Panc1 (cell line): ENCODE measurements around the gene NMUR1. TPM values are rescaled to one million over a fixed set of nuclear protein-coding genes. Genes with fewer than 3 reads are reported as not detected.

Experiments used
- ATAC-seq: fragments of 200-7000 bp; cut with Tn5 transposase; 2 replicates; pipeline ENCODE4 v1.9.1; 2020; ENCODE audit warnings: mild to moderate bottlenecking, moderate library complexity
- BruUV-seq: library from RNA; stranded (reverse); fragments of 400-500 nt; replicated peaks from 2 replicates; lab custom pipeline; 2021; lab: Mats Ljungman, UMichigan
- CTCF ChIA-PET: fragments of 300-600 bp; sonication (Branson Sonifier 250); formaldehyde crosslinking; loops from one replicate; lab custom pipeline; 2022; ENCODE audit warnings: antibody characterized with exemption; lab: Charles Lee
- POLR2A ChIA-PET: fragments of 300-600 bp; sonication (Branson Sonifier 250); formaldehyde crosslinking; loops from one replicate; lab custom pipeline; 2022; ENCODE audit warnings: antibody characterized with exemption; lab: Charles Lee
- DNase-seq: peaks from one replicate; pipeline ENCODE4 v3.0.0-alpha.2; 2010; ENCODE audit warnings: low read depth, low spot score
- H3K27ac ChIP-seq: 2 replicates; pipeline ENCODE4 v1.5.1; 2011; ENCODE audit warnings: mild to moderate bottlenecking, low read length, inconsistent platforms
- H3K27me3 ChIP-seq: fragments of 200-500 bp; sonication (Bioruptor generic); 2 replicates; pipeline ENCODE4 v1.6.0; 2014; ENCODE audit warnings: low read length, inconsistent platforms; ENCODE audit not compliant: control insufficient read depth, insufficient read depth
- H3K36me3 ChIP-seq: fragments of 200-500 bp; sonication (Bioruptor generic); 2 replicates; pipeline ENCODE4 v1.5.1; 2014; ENCODE audit warnings: inconsistent platforms, mild to moderate bottlenecking, low read length, moderate library complexity; ENCODE audit not compliant: control insufficient read depth, insufficient read depth
- H3K4me1 ChIP-seq: 2 replicates; pipeline ENCODE4 v1.5.1; 2011; ENCODE audit warnings: inconsistent platforms, mild to moderate bottlenecking, low read length, moderate library complexity; ENCODE audit not compliant: control insufficient read depth, insufficient read depth
- H3K4me3 ChIP-seq, 2 experiments: 2 replicates each; pipeline ENCODE4 v1.5.1; 2011 to 2012; ENCODE audit warnings: low read depth in 2 of 2, low read length in 2 of 2, mild to moderate bottlenecking in 2 of 2, inconsistent platforms in 1 of 2, moderate library complexity in 1 of 2
- H3K9me3 ChIP-seq: fragments of 200-500 bp; sonication (Bioruptor generic); 2 replicates; pipeline ENCODE4 v1.5.1; 2014; ENCODE audit warnings: low read depth, mild to moderate bottlenecking, inconsistent platforms, low read length, moderate library complexity; ENCODE audit not compliant: control insufficient read depth, insufficient read depth
- POLR2AphosphoS5 ChIP-seq: IDR thresholded peaks from 2 replicates; pipeline ENCODE4 v1.6.1; 2012; ENCODE audit warnings: mild to moderate bottlenecking, low read depth, low read length, moderate library complexity
- SIN3A ChIP-seq: IDR thresholded peaks from 2 replicates; pipeline ENCODE4 v1.6.1; 2012; ENCODE audit warnings: low read depth, mild to moderate bottlenecking, low read length, moderate library complexity, borderline replicate concordance; ENCODE audit not compliant: insufficient read depth
- TCF7L2 ChIP-seq: IDR thresholded peaks from 2 replicates; pipeline ENCODE4 v1.6.1; 2011; ENCODE audit warnings: mild to moderate bottlenecking, low read depth, low read length, inconsistent platforms
- in situ Hi-C: cut with HindIII; loops from 2 replicates; pipeline ENCODE4 v1.10.0; 2016; ENCODE audit warnings: low sequenced_read_pairs, low pct_unique_long_range_greater_than_20kb
- intact Hi-C: fragments of 100-400 bp; cut with micrococcal nuclease; formaldehyde crosslinking; loops from one replicate; pipeline ENCODE4 v1.10.0; 2022; ENCODE audit not compliant: unreplicated experiment
- total RNA-seq: library from RNA; stranded (reverse); gene quantifications from one replicate; pipeline ENCODE4 v1.2.1, GENCODE V29; 2021; ENCODE audit not compliant: unreplicated experiment
- TF ChIP-seq, protein P1 (sequence below), 2 experiments: IDR thresholded peaks; 2 replicates each; pipeline ENCODE4 v1.6.1; 2011 to 2012; ENCODE audit warnings: low read depth in 2 of 2, control low read depth in 1 of 2, low read length in 1 of 2, mild to moderate bottlenecking in 1 of 2, moderate library complexity in 1 of 2; ENCODE audit not compliant: insufficient read depth in 1 of 2
- TF ChIP-seq, protein P2 (sequence below): fragments of 450-650 bp; IDR thresholded peaks from 2 replicates; pipeline ENCODE4 v1.5.1; 2017; ENCODE audit warnings: mild to moderate bottlenecking

NMUR1 gene
- total RNA-seq, 1 experiment from 2014 or later = 0.28 TPM

DNA sequence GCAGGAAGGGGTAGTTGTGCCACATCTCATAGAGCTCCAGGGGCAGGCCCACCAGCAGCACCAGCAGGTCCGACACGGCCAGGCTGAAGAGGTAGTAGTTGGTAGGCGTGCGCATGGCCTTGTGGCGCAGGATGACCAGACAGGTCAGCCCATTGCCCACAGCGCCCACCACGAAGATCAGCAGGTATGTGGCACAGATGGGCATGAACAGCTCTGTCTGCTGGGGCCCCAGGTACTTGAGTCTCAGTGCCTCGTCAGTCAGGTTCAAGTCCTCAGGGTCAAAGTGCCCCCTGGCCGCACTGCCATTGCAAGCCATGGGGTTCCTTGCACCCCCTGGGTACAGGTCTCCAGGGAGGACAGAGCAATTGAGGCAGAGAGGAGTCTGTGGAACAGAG is 1.6 kb downstream of the NMUR1 start:
- no TSS peak for BruUV-seq
- Histone ChIP-seq H3K27ac (no peak overlapping the region), H3K36me3 (no peaks in the 10 kb centered on the region), H3K9me3 (no peaks in the 10 kb centered on the region), H3K4me1 (peaks cover 2% of the 10 kb centered on the region; the same call in 1 of the 2 replicates), H3K27me3 (no peaks in the 10 kb centered on the region), H3K4me3 (no peak overlapping the region)
- intact Hi-C loops = no loop called here
- DNase-seq (no peak), ATAC-seq (no peak)
- ChIA-PET CTCF (interaction anchor here (0.7 kb wide), 1 partner anchor 11 kb away, joined by 5 read pairs; no protein-coding TSS in a partner anchor), POLR2A (interaction anchor here (0.6 kb wide), 1 partner anchor 147 kb away, joined by 7 read pairs; no protein-coding TSS in a partner anchor)
- in situ Hi-C loops = no loop called here
- TF ChIP-seq POLR2AphosphoS5 = no peak
- no peak for TF ChIP-seq SIN3A
- TF ChIP-seq TCF7L2 = no peak
- TF ChIP-seq, protein P1, sequence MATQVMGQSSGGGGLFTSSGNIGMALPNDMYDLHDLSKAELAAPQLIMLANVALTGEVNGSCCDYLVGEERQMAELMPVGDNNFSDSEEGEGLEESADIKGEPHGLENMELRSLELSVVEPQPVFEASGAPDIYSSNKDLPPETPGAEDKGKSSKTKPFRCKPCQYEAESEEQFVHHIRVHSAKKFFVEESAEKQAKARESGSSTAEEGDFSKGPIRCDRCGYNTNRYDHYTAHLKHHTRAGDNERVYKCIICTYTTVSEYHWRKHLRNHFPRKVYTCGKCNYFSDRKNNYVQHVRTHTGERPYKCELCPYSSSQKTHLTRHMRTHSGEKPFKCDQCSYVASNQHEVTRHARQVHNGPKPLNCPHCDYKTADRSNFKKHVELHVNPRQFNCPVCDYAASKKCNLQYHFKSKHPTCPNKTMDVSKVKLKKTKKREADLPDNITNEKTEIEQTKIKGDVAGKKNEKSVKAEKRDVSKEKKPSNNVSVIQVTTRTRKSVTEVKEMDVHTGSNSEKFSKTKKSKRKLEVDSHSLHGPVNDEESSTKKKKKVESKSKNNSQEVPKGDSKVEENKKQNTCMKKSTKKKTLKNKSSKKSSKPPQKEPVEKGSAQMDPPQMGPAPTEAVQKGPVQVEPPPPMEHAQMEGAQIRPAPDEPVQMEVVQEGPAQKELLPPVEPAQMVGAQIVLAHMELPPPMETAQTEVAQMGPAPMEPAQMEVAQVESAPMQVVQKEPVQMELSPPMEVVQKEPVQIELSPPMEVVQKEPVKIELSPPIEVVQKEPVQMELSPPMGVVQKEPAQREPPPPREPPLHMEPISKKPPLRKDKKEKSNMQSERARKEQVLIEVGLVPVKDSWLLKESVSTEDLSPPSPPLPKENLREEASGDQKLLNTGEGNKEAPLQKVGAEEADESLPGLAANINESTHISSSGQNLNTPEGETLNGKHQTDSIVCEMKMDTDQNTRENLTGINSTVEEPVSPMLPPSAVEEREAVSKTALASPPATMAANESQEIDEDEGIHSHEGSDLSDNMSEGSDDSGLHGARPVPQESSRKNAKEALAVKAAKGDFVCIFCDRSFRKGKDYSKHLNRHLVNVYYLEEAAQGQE (IDR thresholded peaks at IDR 0.05; ENCODE audit: insufficient read depth in 1 of 2, low read depth in 2 of 2, low read length in 1 of 2) = no peak
- TF ChIP-seq, protein P2, sequence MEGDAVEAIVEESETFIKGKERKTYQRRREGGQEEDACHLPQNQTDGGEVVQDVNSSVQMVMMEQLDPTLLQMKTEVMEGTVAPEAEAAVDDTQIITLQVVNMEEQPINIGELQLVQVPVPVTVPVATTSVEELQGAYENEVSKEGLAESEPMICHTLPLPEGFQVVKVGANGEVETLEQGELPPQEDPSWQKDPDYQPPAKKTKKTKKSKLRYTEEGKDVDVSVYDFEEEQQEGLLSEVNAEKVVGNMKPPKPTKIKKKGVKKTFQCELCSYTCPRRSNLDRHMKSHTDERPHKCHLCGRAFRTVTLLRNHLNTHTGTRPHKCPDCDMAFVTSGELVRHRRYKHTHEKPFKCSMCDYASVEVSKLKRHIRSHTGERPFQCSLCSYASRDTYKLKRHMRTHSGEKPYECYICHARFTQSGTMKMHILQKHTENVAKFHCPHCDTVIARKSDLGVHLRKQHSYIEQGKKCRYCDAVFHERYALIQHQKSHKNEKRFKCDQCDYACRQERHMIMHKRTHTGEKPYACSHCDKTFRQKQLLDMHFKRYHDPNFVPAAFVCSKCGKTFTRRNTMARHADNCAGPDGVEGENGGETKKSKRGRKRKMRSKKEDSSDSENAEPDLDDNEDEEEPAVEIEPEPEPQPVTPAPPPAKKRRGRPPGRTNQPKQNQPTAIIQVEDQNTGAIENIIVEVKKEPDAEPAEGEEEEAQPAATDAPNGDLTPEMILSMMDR = no peak

DNA sequence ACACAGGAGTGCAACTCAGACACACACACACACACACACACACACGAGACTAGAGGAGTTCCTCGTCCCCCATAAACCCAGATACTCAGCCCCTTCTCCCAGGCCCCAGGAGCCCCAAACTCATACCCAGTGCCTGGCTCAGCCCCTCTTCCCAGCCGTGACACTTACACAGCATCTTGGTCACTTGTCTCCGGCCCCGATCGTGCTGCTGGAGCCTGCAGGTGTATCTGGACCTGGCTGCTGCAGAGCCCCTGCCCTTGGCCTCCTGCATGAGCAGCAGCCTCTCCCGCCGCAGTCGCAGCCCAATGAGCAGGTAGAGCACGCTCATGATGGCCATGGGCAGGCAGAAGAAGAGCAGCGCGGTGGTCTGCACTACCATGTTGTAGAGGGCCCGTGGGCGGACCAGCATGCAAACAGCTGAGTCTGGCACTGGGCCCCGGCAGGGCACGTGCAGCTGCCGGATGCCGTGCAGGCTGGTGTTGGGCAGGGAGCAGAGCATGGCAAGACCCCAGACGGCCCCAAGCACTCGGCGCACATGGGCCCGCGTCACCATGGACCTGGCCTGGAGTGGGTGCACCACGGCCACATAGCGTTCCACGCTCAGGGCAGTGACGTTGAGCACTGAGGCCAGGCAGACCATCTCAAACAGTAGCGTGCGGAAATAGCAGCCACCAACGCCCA is 2.1 kb downstream of the NMUR1 start:
- Histone ChIP-seq H3K4me3 (no peak overlapping the region), H3K27me3 (no peaks in the 10 kb centered on the region), H3K27ac (no peak overlapping the region), H3K36me3 (no peaks in the 10 kb centered on the region), H3K9me3 (no peaks in the 10 kb centered on the region), H3K4me1 (peaks cover 2% of the 10 kb centered on the region; the same call in 1 of the 2 replicates)
- in situ Hi-C loops = no loop called here
- ChIA-PET POLR2A (no interaction called here), CTCF (interaction anchor here (0.7 kb wide), 1 partner anchor 10 kb away, joined by 5 read pairs; no protein-coding TSS in a partner anchor)
- ATAC-seq (no peak), DNase-seq (no peak)
- no TSS peak for BruUV-seq
- intact Hi-C loops = no loop called here
- TF ChIP-seq SIN3A (no peak), TCF7L2 (no peak), POLR2AphosphoS5 (no peak)
- TF ChIP-seq, protein P2 = no peak
- TF ChIP-seq, protein P1 (IDR thresholded peaks at IDR 0.05; ENCODE audit: insufficient read depth in 1 of 2, low read depth in 2 of 2, low read length in 1 of 2) = no peak
